NCI-H146 treated with DMSO at 0.1 percent for 48 hours (cell line): ENCODE results near the gene SV2C.

Source experiments
- DNase-seq: peaks from one replicate; lab custom pipeline; 2025; ENCODE audit not compliant: unreplicated experiment; lab: John Stamatoyannopoulos, UW

Gene SV2C

DNA sequence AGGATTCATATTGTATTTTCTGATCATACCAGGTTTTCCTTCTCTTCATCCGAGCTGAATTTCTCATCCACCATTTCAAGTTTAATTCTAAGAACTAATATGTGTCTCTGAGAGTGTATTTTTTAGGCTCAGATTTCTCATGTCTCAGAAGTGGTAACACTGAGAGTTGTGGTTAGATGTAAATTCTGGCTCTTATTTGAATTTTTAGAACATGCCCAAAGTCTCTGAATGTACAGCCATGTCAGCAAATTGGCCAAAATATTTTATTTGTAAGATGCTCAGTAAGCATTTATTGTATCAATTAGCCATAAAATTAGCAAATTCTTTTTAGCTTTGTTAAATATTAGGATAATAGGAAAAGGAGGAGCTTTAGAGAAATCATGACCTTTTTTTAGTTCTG is 16.6 kb downstream of the SV2C start:
- no peak for DNase-seq

DNA sequence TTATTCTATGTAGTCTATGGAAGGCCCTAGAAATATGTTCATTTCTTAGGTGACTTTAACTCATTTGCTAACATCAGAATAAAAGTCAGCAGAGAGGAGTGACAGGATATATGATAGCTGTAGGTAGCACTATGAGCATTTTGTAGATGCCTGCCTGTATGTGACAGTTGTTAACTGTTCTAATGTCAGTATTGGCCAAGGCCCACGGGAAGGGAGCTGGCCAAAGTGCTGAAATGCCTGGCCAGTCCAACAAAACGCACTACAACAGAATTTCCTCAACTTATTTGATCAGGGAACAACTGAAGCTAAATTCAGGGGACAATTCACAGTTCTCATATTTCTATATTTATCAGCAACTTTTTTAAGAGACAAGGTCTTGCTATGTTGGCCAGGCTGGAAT is 20.8 kb downstream of the SV2C start:
- no peak for DNase-seq

DNA sequence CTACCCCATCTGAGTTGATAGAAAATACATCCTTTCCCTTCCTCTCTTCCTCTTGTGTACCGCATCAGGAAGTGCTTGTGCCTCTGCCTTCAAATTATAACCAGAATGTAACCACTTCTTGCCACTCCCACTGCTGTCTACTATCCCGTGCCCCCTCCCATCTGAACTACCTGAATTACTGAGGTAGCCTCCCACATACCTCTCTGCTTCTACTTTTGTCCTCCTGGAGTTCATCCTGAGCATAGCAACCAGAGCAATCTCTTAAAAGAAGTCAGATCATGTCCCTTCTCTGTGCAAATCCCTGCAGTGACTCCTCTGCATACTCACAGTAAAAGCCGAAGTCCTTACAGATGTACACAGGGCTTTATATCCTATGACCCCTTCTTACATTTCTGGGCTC is 23.0 kb downstream of the SV2C start:
- DNase-seq, result no peak

DNA sequence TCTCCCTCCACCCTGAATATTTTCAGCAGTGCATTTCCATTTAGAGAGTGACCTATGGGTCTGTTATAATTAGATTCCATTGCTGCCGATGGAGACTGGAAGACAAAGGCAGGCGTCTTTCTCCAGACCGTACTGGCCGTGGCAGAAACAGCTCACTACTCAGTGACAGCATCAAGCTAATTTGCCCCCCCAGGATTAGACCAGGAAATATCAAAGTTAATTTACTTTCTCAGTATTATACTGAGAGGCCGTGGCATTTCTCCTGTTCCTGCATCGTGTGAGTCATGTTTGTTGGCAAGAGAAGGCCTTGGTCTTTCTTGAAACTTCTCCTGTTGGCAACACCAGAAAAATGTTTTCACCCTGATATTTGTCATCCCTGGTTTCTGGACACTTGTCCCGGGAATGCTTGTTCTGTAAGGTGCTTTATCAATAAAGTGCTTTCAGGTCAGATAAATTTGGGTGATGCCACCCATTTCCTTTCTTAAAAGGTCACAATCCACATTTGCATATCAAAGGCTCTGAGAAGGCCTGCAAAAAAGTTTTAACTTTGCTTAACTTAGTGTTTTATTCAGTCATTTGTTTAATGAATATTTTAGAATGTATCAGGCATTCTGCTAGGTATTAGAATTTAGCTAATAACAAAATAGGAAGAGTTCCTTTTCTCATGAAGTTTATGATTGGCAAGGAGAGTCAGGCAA is 28.4 kb downstream of the SV2C start:
- no peak for DNase-seq

DNA sequence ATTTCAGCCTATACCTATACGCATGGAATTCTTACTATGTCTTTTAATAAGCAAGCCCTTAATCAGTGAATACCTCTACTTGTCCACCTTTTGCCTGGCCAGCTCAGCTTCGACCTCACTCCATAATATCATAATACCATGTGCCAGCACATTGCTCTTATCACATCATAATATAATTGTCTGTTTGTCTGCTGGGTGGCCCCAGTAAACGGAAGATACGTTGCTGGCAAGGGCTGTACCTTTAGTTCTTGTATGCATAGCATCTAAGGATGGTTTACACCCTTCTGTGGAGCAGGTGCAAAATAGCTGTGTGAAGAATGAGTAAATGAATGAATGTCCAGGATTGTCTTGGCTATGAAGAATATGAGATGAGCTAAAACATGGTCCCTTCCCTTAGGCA is 29.9 kb downstream of the SV2C start:
- no peak for DNase-seq

DNA sequence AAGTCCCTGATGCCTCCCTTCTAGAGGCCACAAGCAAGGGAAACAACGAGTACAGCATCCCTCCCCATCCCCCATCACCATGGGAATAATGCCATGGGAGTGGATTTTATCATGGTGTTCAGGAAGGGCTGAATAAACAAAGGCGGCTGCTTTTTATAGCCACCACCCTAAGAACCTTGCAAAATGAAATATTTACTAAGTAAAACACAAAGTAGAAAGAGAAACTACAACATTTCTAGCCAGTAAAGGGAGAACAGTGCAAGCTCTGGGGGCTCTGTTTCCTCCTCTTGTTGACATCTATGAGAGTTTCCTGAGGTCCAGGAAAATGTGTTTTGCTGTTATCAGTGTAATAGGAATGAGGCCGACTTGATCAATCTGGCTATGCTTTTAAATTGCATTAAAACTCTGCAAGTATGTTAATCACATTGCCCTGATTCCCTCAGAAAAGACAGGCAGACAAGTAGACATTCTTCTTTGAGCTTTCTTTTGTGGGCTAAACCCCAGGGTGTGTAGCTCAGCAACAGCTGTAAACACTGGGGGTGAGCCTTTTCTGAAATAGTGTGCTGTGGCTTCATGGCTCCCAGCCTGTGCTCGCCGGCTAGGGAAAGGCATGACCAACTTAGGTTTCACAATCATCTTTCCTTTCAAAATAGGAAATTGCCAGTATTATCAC is 31.1 kb downstream of the SV2C start:
- DNase-seq, result no peak

DNA sequence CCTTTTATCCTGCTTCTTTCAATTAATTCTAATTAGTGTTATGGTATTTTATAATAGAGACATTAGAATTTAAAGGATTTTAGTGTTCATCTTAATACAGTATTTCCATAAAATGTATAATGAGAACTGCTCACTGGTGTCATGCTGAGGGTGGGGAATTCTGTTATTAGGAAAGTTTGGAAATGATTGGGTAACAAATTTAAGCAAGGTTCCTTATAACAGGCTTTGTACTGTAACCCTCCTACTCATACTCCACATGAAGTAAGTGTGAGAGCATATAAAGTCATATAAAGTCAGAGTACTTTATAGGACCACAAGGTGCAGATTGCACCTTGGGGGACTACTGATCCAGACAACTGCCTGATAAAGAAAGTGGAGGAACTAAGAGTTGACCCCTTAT is 42.2 kb downstream of the SV2C start:
- no peak for DNase-seq

DNA sequence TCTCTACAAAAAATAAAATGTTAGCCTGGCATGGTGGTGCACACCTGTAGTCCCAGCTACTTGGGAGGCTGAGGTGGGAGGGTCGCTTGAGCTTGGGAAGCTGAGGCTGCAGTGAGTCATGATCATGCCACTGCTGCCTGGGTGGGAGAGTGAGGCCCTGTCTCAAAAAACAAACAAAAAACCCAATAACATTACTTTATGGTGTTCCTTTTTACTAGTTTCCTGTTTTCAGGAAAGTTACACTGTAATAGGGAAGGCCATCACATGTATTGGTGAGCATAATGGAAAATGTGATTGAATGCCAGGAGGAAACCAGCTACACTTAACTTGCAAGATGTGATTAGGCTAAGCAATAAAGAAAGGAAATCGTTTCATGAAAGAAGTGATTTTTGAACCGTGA is 42.7 kb downstream of the SV2C start:
- no peak for DNase-seq

DNA sequence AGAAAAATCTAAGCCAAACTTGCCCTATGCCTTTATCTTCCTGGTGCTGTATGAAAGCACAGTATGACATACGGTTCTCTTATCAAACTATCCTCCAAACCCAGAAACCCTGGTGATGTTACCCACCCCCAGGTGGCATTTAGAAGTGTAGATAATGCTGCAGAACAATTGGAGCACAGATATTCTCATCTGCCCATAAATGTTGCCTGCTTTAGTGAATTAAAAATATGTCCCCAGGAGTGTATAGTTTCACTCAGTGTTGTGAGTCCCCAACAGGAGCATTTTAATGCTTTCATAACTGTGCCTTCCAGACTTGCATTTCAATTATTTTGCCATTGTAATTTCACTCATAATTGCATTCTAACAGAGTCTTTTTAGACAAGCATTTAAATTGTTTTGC is 50.8 kb downstream of the SV2C start:
- DNase-seq, result no peak

DNA sequence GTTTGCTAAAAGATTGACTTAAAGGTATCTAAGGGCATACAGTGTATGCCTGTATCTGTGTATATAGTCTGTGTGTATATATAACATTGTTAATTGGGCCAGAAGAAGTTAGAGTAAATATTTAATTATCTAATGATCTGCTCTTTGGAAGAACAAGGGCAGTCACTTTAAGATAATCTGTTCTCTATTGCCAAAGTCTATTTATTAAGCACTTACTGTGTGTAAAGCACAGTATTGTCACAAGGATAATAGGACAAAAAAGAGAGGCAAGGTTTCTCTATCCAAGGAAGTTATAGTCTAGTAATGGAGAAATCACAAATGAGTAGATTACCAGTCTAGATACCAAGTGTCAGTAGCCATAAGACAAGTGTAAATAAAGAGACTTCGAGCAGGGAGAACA is 51.5 kb downstream of the SV2C start:
- DNase-seq, result no peak

DNA sequence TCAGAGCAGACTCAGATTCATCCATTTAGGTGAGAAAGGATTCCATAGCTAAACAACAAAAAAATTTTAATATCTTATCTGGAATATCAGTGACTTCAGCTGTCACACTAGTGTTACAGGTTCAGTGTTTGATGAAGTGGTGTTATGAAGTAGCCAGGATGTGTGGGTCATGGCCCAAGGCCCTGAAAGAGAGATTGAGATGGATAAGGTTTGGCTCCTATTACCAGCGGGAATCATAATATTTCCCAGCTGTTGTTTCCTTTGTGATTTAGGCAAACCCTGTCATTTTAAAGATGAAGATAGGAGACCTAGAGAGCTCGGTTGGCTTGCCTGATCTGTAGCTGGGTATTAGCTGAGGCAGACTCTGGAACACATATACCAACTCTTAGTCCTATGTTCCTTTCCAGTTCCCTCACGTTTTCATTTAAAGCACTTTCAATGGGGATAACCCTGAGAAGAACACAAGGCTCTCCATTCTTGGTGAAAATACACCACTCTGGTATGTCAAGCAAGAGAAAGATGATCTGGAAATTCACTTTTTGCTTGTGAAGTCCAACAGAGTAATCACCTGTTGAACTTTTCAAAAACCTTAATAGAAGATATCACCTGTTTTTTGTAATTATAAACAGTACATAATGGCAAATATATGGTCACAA is 54.8 kb downstream of the SV2C start:
- DNase-seq, result no peak

DNA sequence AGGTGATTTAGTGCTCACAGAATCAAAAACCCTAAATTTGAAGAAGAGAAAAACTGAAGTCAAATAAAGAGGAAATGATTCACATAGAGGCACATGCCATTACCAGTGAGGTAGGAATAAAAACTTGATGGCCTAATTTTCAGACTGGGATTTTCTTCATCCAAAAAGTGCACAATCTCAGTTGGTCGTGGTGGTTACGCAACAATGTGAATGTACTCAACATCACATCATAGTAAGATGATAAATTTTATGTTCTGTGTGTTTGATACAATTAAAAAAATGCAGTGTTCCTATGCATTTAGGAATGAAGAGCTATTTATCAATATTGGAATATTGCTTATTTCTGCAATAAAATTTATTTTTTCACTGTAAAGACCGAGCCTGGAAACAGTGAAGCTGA is 60.7 kb downstream of the SV2C start:
- DNase-seq, result no peak

DNA sequence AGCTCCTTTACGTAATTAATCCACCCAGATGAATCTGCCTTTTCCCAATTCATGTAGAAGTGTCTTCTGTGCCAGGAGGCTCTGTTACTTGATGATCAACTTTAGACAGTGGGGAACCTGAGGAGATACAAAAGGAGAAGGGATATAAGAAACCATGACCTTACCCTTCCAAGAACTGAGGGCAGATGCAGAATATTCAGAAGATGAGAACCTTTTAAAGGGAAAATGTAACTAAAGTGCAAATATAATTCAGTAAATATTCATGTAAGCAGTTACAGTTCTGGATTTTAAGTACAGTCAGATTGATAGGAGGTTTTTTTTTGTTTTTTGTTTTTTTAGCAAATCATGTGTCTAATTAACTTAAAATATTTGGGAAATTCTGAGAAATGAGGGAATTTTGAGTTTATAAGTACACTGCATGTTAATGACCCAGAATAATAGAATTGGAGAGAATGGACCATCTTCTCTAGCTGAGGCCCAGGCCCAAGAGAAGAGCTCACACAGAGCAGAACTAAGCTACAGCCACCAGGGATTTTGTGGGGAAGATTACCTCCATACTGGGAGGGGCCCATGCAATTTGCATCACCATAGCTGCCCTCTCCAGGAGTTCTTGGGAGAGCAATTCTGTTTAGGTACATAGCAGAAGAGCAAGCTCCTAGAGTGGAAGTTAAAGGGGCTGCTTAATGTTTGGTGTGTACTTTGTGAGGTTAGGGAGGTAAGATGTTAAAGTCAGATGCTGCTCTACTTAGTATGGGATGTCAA is 61.5 kb downstream of the SV2C start:
- no peak for DNase-seq

DNA sequence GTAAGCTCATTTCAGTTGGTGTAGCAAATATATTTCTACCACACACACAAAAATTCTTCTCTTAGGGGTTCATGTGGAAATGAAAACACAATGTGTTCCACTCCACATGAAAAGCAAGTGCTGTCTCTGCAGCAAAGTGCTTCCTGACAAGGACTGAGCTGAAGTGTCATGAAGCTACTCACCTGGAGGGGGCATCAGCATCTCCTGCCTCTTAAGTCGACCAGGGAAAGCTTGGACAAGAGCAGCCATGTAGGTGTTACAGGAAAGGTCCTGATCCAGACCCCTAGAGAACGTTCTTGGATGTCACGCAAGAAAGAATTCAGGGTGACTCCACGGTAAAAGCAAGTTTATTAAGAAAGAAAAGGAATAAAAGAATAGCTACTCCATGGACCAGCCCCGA is 62.8 kb downstream of the SV2C start:
- no peak for DNase-seq

DNA sequence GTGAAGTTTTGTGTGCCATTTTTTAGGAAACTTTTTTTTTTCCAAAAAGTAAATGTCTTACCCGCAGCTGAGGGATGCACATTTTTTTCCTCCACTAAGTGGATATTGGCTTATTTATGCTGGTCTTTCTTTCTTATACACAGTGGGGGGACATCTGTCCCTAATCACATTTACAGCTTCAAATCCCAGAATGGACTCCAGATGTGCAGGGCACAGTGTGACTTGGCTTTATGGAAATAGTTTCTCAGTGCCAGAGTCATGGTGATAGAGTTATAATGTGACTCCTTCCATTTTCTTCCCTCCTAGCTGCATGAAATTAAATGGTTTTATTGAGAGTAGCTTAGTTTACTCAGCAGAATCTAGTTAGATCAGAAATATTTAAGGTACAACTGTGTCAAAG is 66.5 kb downstream of the SV2C start:
- no peak for DNase-seq

DNA sequence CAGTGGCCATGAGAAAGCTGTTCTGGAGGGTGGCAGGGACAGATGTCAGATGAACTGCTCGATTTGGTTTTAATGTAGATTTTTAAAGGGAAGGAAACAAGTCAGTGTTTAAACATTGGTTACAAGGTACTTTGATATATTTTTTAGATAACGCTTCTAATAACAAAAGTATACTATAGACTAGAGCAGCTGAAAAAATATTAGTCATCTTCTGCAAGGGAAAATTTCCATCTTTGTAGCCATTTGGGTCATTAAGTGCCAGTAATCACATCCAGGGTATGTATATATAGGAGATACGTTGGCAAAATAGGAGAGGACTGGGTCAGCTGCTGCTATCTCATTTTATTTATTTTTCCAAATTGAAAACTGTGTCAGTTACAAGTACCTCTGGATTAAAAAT is 69.0 kb downstream of the SV2C start:
- DNase-seq, result no peak

DNA sequence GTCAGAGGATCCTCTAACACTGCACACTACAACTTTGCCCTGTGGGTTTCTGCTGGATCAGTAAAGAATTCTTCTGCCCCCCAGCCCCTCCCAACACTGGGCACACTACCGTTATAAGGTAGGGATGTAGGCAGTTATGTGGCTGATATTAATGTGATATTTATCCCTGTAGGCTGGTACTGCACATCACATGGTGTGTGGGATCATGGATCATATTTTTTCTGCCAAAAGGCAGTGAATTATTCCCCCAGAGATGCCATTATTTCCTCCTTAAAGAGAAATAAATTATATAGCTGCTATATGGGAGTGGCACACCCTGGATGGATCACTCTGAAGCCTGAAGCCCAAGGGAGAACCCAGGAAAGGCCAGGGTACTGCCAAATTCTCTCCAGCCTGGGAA is 69.5 kb downstream of the SV2C start:
- no peak for DNase-seq

DNA sequence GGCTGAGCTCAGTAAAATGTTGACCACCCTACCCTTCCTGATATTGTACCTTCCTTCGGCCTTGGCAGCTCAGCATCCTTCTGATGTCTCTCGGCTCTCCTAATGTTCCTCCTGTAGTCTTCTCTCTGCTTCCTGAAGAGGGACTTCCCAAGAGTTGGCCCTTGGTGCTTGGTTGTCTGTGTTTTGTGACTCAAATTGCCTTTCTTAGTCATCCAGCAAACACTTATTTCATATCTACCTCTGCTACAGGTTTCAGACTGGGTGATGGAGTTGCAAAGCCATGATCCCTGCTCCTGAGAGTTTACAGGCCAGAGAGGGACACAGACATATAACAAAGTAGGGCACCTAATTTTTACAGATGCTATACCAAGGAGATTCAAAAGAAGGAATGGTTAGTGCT is 70.1 kb downstream of the SV2C start:
- no peak for DNase-seq

DNA sequence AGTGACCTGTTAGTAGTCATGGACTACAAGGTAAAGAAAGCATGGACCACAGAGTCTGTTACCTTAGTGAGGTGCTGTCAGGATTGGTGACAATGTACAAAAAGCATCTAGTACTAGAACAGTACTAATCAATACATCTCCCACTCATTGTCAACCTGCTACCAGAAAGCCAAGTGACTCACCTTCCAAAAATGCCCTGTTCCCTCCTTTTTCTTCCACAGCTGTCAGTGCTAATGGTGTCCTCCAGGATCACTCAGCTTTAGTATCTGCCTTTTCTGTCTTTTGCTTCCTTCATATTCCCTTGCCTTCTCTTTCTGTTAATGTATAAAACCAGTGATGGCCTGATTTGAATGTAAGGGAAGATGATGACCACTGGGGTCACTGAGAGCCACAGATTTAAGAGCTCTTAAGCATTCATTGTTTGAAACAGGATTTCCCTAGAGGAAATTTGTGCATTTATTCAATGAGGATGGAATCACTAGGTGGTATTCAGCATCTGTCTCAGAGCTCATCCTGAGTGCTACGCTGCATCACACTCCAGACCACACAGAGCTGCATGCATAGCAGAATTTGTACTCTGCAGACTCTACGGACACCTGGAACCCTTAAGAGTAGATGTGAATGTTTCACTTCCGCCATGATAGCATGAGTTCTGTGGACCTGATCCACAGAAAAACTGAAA is 71.0 kb downstream of the SV2C start:
- DNase-seq, result no peak

DNA sequence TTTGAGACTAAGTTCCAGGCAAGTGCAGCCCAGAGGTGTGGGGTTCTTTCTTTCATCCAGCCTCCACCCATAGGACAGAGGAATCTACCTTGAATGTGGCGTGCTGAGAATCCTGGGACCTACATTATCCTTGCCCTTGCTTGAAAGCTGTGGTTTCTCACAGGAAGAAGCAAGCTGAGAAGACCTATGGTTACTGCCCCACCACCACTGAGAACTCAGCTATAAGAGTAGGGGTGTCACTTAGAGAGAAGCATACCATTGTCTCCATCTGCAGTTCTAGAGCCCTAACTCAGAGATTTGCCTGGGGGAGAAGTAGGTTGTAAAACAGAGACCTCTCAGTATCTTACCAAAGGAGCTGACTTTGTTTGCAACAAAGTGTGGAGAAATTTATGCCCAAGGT is 72.4 kb downstream of the SV2C start:
- DNase-seq, result no peak

DNA sequence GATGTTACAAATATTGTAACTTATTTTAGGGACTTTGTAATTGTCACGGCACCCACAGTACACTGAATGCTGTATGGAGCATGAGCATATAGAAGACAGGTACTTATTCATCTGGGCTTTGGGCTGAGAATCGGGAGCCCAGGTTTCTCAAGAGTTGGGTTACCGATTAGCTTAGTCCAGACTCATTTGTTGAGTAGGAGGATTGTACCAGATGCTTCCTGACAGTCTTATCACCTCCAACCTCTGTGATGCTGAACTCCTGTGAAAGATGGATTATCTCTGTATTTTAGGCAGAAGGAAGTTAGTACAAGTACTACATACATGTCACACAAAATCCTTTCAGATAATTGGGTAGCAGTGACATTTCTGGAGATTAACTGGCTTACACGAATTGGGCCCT is 79.2 kb downstream of the SV2C start:
- DNase-seq, result no peak
